Keratinocyte (primary cell): ENCODE data around the gene PRKCZ.

Source experiments
- CTCF ChIP-seq, 3 experiments: IDR thresholded peaks in 1 of 3; conservative IDR thresholded peaks in 1 of 3; optimal IDR thresholded peaks in 1 of 3; 2 replicates in 2 of 3; 3 replicates in 1 of 3; pipeline versions ENCODE3 to v1.5.1; 2011; ENCODE audit warnings: low read length in 3 of 3, mild to moderate bottlenecking in 3 of 3, moderate library complexity in 2 of 3, control low read depth in 1 of 3, inconsistent platforms in 1 of 3; ENCODE audit not compliant: insufficient read depth in 2 of 3; ENCODE audit errors: extremely low read depth in 1 of 3
- EZH2 ChIP-seq: IDR thresholded peaks from one replicate; pipeline ENCODE4 v1.6.1; 2012; ENCODE audit warnings: inconsistent platforms, mild to moderate bottlenecking, low read length, moderate library complexity

- TF ChIP-seq CTCF (optimal IDR thresholded peaks at IDR 0.05 in 1 of 3, IDR thresholded peaks at IDR 0.05 in 1 of 3, conservative IDR thresholded peaks at IDR 0.05 in 1 of 3; ENCODE audit: extremely low read depth in 1 of 3, insufficient read depth in 2 of 3, low read length in 3 of 3) (no peak), EZH2 (no peak)
Observed at GRCh38 chr1:2183937-2184334, 133.7 kb downstream of the PRKCZ start.
